ENCODE results near the gene UBE2D4.

GRCh38 chr7:43977525-43977924, 51.3 kb downstream of the UBE2D4 start:
- TF ChIP-seq, protein P1, sequence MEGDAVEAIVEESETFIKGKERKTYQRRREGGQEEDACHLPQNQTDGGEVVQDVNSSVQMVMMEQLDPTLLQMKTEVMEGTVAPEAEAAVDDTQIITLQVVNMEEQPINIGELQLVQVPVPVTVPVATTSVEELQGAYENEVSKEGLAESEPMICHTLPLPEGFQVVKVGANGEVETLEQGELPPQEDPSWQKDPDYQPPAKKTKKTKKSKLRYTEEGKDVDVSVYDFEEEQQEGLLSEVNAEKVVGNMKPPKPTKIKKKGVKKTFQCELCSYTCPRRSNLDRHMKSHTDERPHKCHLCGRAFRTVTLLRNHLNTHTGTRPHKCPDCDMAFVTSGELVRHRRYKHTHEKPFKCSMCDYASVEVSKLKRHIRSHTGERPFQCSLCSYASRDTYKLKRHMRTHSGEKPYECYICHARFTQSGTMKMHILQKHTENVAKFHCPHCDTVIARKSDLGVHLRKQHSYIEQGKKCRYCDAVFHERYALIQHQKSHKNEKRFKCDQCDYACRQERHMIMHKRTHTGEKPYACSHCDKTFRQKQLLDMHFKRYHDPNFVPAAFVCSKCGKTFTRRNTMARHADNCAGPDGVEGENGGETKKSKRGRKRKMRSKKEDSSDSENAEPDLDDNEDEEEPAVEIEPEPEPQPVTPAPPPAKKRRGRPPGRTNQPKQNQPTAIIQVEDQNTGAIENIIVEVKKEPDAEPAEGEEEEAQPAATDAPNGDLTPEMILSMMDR (IDR thresholded peaks at IDR 0.05; ENCODE audit: borderline replicate concordance, extremely low read depth, low read length, poor library complexity, severe bottlenecking) = no peak
- no peak for TF ChIP-seq EZH2 (IDR thresholded peaks at IDR 0.05; ENCODE audit: borderline replicate concordance, low read depth, low read length, severe bottlenecking)

All from DND-41 (cell line).